ENCODE measurements around the gene MYO3B. TPM values are rescaled to one million over a fixed set of nuclear protein-coding genes. Genes with fewer than 3 reads are reported as not detected.

The MYO3B gene
- total RNA-seq, 1 experiment from 2014 or later = 0.09 TPM

- DNase-seq = no peak
- Histone ChIP-seq H3K4me3 (ENCODE audit: low read depth, low read length) (no peak overlapping the region), H3K27me3 (replicated peaks; ENCODE audit: control insufficient read depth, insufficient read depth, low read length) (no peaks in the 10 kb centered on the region), H3K36me3 (ENCODE audit: control insufficient read depth, insufficient read depth, low read length) (no peaks in the 10 kb centered on the region), H3K9me3 (no peaks in the 10 kb centered on the region), H3K4me1 (no peaks in the 10 kb centered on the region)
- intact Hi-C loops (cut with micrococcal nuclease; ENCODE audit: unreplicated experiment) = no loop called here
- Mint-ChIP-seq H3K27me3 (ENCODE audit: insufficient read depth, unreplicated experiment) (no peaks in the 10 kb centered on the region), H3K9me3 (ENCODE audit: unreplicated experiment) (no peaks in the 10 kb centered on the region), H3K27ac (ENCODE audit: unreplicated experiment) (no peak overlapping the region), H3K4me1 (ENCODE audit: low read depth, unreplicated experiment) (no peaks in the 10 kb centered on the region), H3K4me3 (ENCODE audit: unreplicated experiment) (no peak overlapping the region), H3K36me3 (ENCODE audit: insufficient read depth, unreplicated experiment) (peaks cover 4% of the 10 kb centered on the region)
- no TSS peak for BruUV-seq (replicated peaks)
- ChIA-PET POLR2A (no interaction called here), CTCF (no interaction called here)
- no peak for TF ChIP-seq CTCF (IDR thresholded peaks at IDR 0.05; ENCODE audit: insufficient read depth in 1 of 2, low read depth in 1 of 2, low read length in 1 of 2, severe bottlenecking in 1 of 2, unreplicated experiment in 1 of 2)
Measured at GRCh38 chr2:170245312-170245711, 67.4 kb downstream of the MYO3B start.

- no TSS peak for BruUV-seq (replicated peaks)
- POLR2A ChIA-PET = no interaction called here
- no peak for TF ChIP-seq CTCF (IDR thresholded peaks at IDR 0.05; ENCODE audit: insufficient read depth in 1 of 2, low read depth in 1 of 2, low read length in 1 of 2, severe bottlenecking in 1 of 2, unreplicated experiment in 1 of 2)
- Mint-ChIP-seq H3K27me3 (ENCODE audit: insufficient read depth, unreplicated experiment) (no peaks in the 10 kb centered on the region), H3K9me3 (ENCODE audit: unreplicated experiment) (no peaks in the 10 kb centered on the region), H3K27ac (ENCODE audit: unreplicated experiment) (no peak overlapping the region), H3K36me3 (ENCODE audit: insufficient read depth, unreplicated experiment) (peaks cover 4% of the 10 kb centered on the region), H3K4me1 (ENCODE audit: low read depth, unreplicated experiment) (no peaks in the 10 kb centered on the region), H3K4me3 (ENCODE audit: unreplicated experiment) (no peak overlapping the region)
- Histone ChIP-seq H3K4me1 (no peaks in the 10 kb centered on the region), H3K27me3 (replicated peaks; ENCODE audit: control insufficient read depth, insufficient read depth, low read length) (no peaks in the 10 kb centered on the region), H3K36me3 (ENCODE audit: control insufficient read depth, insufficient read depth, low read length) (no peaks in the 10 kb centered on the region), H3K9me3 (no peaks in the 10 kb centered on the region), H3K4me3 (ENCODE audit: low read depth, low read length) (no peak overlapping the region)
- DNase-seq = no peak
- CTCF ChIA-PET = no interaction called here
- intact Hi-C loops (cut with micrococcal nuclease; ENCODE audit: unreplicated experiment) = no loop called here
Measured at GRCh38 chr2:170247333-170247732, 69.4 kb downstream of the MYO3B start.

- no peak for TF ChIP-seq CTCF (IDR thresholded peaks at IDR 0.05; ENCODE audit: insufficient read depth in 1 of 2, low read depth in 1 of 2, low read length in 1 of 2, severe bottlenecking in 1 of 2, unreplicated experiment in 1 of 2)
- no peaks in the 10 kb centered on the region for H3K9me3 ChIP-seq
- H3K4me3 Mint-ChIP-seq (ENCODE audit: unreplicated experiment) = no peak overlapping the region
- BruUV-seq (replicated peaks) = no TSS peak
- no peak for DNase-seq
- H3K4me1 ChIP-seq = peaks cover 3% of the 10 kb centered on the region
- H3K36me3 ChIP-seq (ENCODE audit: control insufficient read depth, insufficient read depth, low read length) = no peaks in the 10 kb centered on the region
- H3K27me3 Mint-ChIP-seq (ENCODE audit: insufficient read depth, unreplicated experiment) = no peaks in the 10 kb centered on the region
- no peak overlapping the region for H3K27ac Mint-ChIP-seq (ENCODE audit: unreplicated experiment)
- POLR2A ChIA-PET = no interaction called here
- no peaks in the 10 kb centered on the region for H3K27me3 ChIP-seq (replicated peaks; ENCODE audit: control insufficient read depth, insufficient read depth, low read length)
- no peak overlapping the region for H3K4me3 ChIP-seq (ENCODE audit: low read depth, low read length)
- peaks cover 4% of the 10 kb centered on the region for H3K4me1 Mint-ChIP-seq (ENCODE audit: low read depth, unreplicated experiment)
- peaks cover 6% of the 10 kb centered on the region for H3K9me3 Mint-ChIP-seq (ENCODE audit: unreplicated experiment)
- intact Hi-C loops (cut with micrococcal nuclease; ENCODE audit: unreplicated experiment) = no loop called here
- peaks cover 4% of the 10 kb centered on the region for H3K36me3 Mint-ChIP-seq (ENCODE audit: insufficient read depth, unreplicated experiment)
- CTCF ChIA-PET = no interaction called here
Measured at GRCh38 chr2:170247882-170248393, 70.0 kb downstream of the MYO3B start.

Measured in Caco-2 (cell line).